Fibroblast of the aortic adventitia (primary cell): ENCODE results near the gene ZNF133. TPM values are rescaled to one million over a fixed set of nuclear protein-coding genes. Genes with fewer than 3 reads are reported as not detected.
A peak's percentile ranks its signal among the peaks of the same experiment; 100 is the strongest.

Experiments used
- DNase-seq: peaks from one replicate; pipeline ENCODE4 v3.0.0-alpha.2; 2010; ENCODE audit warnings: low read depth
- H3K4me3 ChIP-seq: 2 replicates; pipeline ENCODE4 v1.5.1; 2011; ENCODE audit warnings: low read depth, mild to moderate bottlenecking, control low read depth, low read length, moderate library complexity
- total RNA-seq: library from RNA; depleted of rRNA; stranded (reverse); fragments of >200 nt; gene quantifications from 2 replicates; pipeline ENCODE4 v1.2.3, GENCODE V29; 2012; ENCODE audit warnings: low replicate concordance
- TF ChIP-seq, protein P1 (sequence below): IDR thresholded peaks from 2 replicates; pipeline ENCODE4 v1.5.1; 2011; ENCODE audit warnings: mild to moderate bottlenecking, low read length, control low read depth, inconsistent platforms; ENCODE audit not compliant: insufficient read depth

ZNF133 gene
- total RNA-seq, 1 donor, result 14.6 TPM

GRCh38 chr20:18255526-18255925 is 32.8 kb upstream of the ZNF133 start:
- DNase-seq, result no peak
- TF ChIP-seq, protein P1, sequence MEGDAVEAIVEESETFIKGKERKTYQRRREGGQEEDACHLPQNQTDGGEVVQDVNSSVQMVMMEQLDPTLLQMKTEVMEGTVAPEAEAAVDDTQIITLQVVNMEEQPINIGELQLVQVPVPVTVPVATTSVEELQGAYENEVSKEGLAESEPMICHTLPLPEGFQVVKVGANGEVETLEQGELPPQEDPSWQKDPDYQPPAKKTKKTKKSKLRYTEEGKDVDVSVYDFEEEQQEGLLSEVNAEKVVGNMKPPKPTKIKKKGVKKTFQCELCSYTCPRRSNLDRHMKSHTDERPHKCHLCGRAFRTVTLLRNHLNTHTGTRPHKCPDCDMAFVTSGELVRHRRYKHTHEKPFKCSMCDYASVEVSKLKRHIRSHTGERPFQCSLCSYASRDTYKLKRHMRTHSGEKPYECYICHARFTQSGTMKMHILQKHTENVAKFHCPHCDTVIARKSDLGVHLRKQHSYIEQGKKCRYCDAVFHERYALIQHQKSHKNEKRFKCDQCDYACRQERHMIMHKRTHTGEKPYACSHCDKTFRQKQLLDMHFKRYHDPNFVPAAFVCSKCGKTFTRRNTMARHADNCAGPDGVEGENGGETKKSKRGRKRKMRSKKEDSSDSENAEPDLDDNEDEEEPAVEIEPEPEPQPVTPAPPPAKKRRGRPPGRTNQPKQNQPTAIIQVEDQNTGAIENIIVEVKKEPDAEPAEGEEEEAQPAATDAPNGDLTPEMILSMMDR, result no peak
- no peak overlapping the region for H3K4me3 ChIP-seq

DNA sequence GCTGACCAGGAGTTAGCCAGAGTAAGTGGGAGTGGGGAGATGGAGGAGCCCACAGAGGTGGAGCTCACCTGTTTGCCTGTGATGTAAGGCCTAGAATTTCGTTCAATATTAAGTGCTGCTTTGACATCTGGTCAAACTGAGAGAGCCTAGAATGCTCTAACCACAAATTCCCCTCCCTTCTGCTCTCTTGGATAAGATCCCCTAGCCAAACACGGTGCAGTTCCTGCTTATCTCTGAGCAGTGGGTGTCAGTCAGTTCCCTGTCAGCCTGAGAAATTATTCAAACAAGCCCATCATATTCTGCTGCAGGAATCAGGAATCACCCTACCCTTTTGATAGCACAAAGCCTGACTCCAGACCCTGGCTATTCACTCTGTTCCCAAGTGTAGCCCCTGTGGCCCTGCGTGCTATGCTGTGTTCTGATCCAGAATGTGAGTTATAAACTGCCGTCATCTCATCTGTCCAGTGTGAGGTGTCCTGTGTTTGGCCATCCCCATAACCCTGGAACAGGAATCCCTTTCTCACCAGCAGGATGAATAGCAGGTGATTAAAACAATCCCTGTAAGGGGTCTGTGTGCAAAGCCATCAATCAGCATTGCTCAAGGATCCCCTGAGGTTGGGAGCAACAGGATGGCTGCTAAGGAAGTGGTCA is 31.8 kb upstream of the ZNF133 start:
- DNase-seq, result no peak
- no peak overlapping the region for H3K4me3 ChIP-seq
- TF ChIP-seq, protein P1, result no peak

- DNase-seq, result no peak
- TF ChIP-seq, protein P1, result no peak
- H3K4me3 ChIP-seq, result no peak overlapping the region
These were observed 30.0 kb upstream of the ZNF133 start for GRCh38 chr20:18258126-18258860.

DNA sequence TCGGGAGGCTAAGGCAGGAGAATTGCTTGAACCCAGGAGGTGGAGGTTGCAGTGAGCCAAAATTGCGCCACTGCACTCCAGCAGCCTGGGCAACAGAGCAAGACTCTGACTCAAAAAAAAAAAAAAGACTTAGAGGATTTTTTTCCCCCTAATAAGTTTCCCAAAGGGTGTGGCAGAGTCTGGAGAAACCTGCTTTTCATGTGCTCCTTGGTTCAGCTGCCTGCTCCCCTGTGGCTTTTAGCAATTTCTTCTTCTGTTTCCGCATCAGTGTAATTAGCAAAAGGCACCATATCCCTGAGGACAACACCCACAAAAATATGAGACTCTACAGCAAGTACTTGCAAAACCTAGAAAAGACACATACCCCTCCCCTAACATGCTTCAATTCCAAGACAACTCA is 28.6 kb upstream of the ZNF133 start:
- TF ChIP-seq, protein P1, result no peak
- H3K4me3 ChIP-seq, result no peak overlapping the region
- no peak for DNase-seq

DNA sequence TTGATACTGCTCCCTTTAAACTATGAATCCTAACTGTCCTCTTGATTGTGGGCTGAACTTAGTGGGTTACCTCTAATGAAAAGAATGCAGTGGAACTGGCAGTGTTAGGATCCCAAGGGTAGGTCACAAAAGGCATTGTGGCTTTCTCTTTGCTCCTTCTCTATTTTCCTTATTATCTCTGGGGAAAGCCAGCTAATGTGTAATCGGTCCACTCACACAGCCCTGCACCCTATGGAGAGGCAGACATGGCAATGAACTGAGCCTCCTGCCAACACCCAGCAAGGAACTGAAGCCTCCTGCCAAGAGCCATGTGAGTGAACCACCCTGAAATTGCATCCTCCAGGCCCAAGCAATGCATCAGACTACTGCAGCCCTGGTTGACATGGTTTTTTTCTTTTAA is 24.6 kb upstream of the ZNF133 start:
- peak; percentile 21 for DNase-seq
- TF ChIP-seq, protein P1, result no peak
- H3K4me3 ChIP-seq, result no peak overlapping the region

GRCh38 chr20:18265441-18265840 is 22.9 kb upstream of the ZNF133 start:
- DNase-seq, result no peak
- TF ChIP-seq, protein P1, result no peak

DNA sequence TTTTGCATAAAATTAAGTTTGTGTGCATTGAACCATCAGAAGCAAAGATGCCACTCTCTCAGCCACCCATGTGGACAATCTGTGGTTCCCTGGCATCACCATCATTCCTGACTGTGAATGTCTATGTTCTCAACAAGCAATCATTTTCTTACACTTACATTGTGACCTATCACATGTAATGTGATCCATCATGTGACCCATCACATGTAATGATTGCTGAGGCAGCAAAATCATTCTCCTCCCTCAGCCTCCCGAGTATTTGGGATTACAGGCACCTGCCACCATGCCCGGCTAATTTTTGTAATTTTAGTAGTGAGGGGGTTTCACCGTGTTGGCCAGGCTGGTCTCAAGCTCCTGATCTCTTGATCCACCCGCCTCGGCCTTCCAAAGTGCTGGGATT is 22.0 kb upstream of the ZNF133 start:
- no peak for DNase-seq
- TF ChIP-seq, protein P1, result no peak
- H3K4me3 ChIP-seq, result no peak overlapping the region

More at GRCh38 chr20:18265441-18265840, 22.9 kb upstream of the ZNF133 start:
- H3K4me3 ChIP-seq, result no peak overlapping the region
